ENCODE data around the gene MATK.

- TF ChIP-seq, protein P1, sequence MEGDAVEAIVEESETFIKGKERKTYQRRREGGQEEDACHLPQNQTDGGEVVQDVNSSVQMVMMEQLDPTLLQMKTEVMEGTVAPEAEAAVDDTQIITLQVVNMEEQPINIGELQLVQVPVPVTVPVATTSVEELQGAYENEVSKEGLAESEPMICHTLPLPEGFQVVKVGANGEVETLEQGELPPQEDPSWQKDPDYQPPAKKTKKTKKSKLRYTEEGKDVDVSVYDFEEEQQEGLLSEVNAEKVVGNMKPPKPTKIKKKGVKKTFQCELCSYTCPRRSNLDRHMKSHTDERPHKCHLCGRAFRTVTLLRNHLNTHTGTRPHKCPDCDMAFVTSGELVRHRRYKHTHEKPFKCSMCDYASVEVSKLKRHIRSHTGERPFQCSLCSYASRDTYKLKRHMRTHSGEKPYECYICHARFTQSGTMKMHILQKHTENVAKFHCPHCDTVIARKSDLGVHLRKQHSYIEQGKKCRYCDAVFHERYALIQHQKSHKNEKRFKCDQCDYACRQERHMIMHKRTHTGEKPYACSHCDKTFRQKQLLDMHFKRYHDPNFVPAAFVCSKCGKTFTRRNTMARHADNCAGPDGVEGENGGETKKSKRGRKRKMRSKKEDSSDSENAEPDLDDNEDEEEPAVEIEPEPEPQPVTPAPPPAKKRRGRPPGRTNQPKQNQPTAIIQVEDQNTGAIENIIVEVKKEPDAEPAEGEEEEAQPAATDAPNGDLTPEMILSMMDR (IDR thresholded peaks at IDR 0.05): no peak
- TF ChIP-seq EZH2 (IDR thresholded peaks at IDR 0.05; ENCODE audit: borderline replicate concordance, insufficient read depth, low read depth, low read length, poor library complexity, severe bottlenecking): no peak
Measured at GRCh38 chr19:3790941-3791340, 4.8 kb upstream of the MATK start.

Measured in B cell (primary cell).